A673 (cell line): Measurements from ENCODE around the gene EXOC6B. TPM values are rescaled to one million over a fixed set of nuclear protein-coding genes. Genes with fewer than 3 reads are reported as not detected.

ENCODE experiments used
- BruUV-seq: library from RNA; stranded (reverse); fragments of 400-500 nt; replicated peaks from 2 replicates; lab custom pipeline; 2021; lab: Mats Ljungman, UMichigan
- CTCF ChIA-PET: fragments of 300-600 bp; sonication (Branson Sonifier 250); formaldehyde crosslinking; loops from one replicate; lab custom pipeline; 2022; ENCODE audit warnings: antibody characterized with exemption; lab: Charles Lee
- POLR2A ChIA-PET: fragments of 300-600 bp; sonication (Branson Sonifier 250); formaldehyde crosslinking; loops from one replicate; lab custom pipeline; 2022; ENCODE audit warnings: antibody characterized with exemption; ENCODE audit not compliant: low non-redundant PET; lab: Charles Lee
- DNase-seq: peaks from one replicate; pipeline ENCODE4 v3.0.0-alpha.2; 2015; ENCODE audit warnings: low spot score
- H3K27ac ChIP-seq: fragments of 200-600 bp; sonication (generic); 2 replicates; pipeline ENCODE4 v1.5.1; 2016; ENCODE audit warnings: mixed run types, low read depth, mild to moderate bottlenecking, mixed read lengths, antibody characterized with exemption, low read length; ENCODE audit not compliant: poor library complexity, severe bottlenecking
- H3K27me3 ChIP-seq: fragments of 200-600 bp; sonication (generic); replicated peaks from 2 replicates; pipeline ENCODE4 v1.6.1; 2017; ENCODE audit warnings: mixed run types, low read depth, mild to moderate bottlenecking, mixed read lengths, antibody characterized with exemption, low read length; ENCODE audit not compliant: insufficient read depth, poor library complexity
- H3K36me3 ChIP-seq: fragments of 200-600 bp; sonication (generic); 2 replicates; pipeline ENCODE4 v1.6.1; 2016; ENCODE audit warnings: mixed run types, mild to moderate bottlenecking, mixed read lengths, antibody characterized with exemption, low read length; ENCODE audit not compliant: insufficient read depth, poor library complexity, severe bottlenecking
- H3K4me1 ChIP-seq: fragments of 200-600 bp; sonication (generic); 2 replicates; pipeline ENCODE4 v1.6.1; 2017; ENCODE audit warnings: mixed run types, mild to moderate bottlenecking, mixed read lengths, antibody characterized with exemption, low read length; ENCODE audit not compliant: insufficient read depth, poor library complexity, severe bottlenecking
- H3K4me3 ChIP-seq: fragments of 200-600 bp; sonication (generic); 2 replicates; pipeline ENCODE4 v1.5.1; 2016; ENCODE audit warnings: low read depth, mixed run types, mild to moderate bottlenecking, mixed read lengths, low read length; ENCODE audit not compliant: poor library complexity, severe bottlenecking
- H3K9me3 ChIP-seq: fragments of 200-600 bp; sonication (generic); 2 replicates; pipeline ENCODE4 v1.6.1; 2016; ENCODE audit warnings: mixed run types, low read depth, mild to moderate bottlenecking, mixed read lengths, antibody characterized with exemption, low read length; ENCODE audit not compliant: poor library complexity, severe bottlenecking
- CTCF ChIP-seq: fragments of 300-800, 200-600 bp; sonication (generic); conservative IDR thresholded peaks from 2 replicates; pipeline ENCODE4 v1.5.1; 2017; ENCODE audit warnings: low read depth, mild to moderate bottlenecking, antibody characterized with exemption, low read length, moderate library complexity, mixed read lengths
- EZH2 ChIP-seq: fragments of 200-600 bp; sonication (generic); IDR thresholded peaks from 2 replicates; pipeline ENCODE4 v1.6.1; 2017; ENCODE audit warnings: borderline replicate concordance, low read depth, mild to moderate bottlenecking, mixed read lengths, antibody characterized with exemption, low read length; ENCODE audit not compliant: poor library complexity, severe bottlenecking
- intact Hi-C: fragments of 100-400 bp; cut with micrococcal nuclease; formaldehyde crosslinking; loops from one replicate; pipeline ENCODE4 v1.10.0; 2022; ENCODE audit not compliant: unreplicated experiment
- total RNA-seq: library from RNA; stranded (reverse); gene quantifications from 2 replicates; pipeline ENCODE4 v1.2.3, GENCODE V29; 2021

EXOC6B gene
- total RNA-seq, 1 experiment from 2014 or later = 138 TPM

DNA sequence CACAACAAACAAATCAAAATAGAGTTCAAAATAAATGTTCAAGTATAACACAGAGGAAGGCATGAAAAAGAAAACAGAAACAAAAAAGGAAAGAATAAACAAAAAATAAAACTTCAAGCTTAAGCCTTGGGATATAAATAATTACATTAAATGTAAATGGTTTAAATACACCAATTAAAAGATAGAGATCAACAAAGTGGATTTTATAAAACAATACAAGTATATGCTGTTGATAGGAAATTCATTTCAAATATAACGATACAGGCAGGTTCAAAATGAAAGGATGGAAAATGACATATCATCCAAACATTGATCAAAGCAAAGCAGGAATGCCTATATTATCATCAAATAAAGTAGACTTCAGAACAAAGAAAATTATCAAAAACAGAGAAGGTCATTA is 16.7 kb downstream of the EXOC6B start:
- ChIA-PET POLR2A (no interaction called here), CTCF (no interaction called here)
- no peak for DNase-seq
- no peaks in the 10 kb centered on the region for H3K4me1 ChIP-seq
- peaks cover 15% of the 10 kb centered on the region for H3K9me3 ChIP-seq
- H3K36me3 ChIP-seq = no peaks in the 10 kb centered on the region
- no peak overlapping the region for H3K4me3 ChIP-seq
- intact Hi-C loops = no loop called here
- H3K27me3 ChIP-seq = no peaks in the 10 kb centered on the region
- no TSS peak for BruUV-seq
- no peak for TF ChIP-seq EZH2
- TF ChIP-seq CTCF = no peak
- H3K27ac ChIP-seq = no peak overlapping the region

- H3K36me3 ChIP-seq = no peaks in the 10 kb centered on the region
- peaks cover 15% of the 10 kb centered on the region for H3K9me3 ChIP-seq
- TF ChIP-seq EZH2 = no peak
- TF ChIP-seq CTCF = no peak
- no TSS peak for BruUV-seq
- intact Hi-C loops = no loop called here
- ChIA-PET POLR2A (no interaction called here), CTCF (no interaction called here)
- H3K27me3 ChIP-seq = no peaks in the 10 kb centered on the region
- no peak overlapping the region for H3K27ac ChIP-seq
- no peak overlapping the region for H3K4me3 ChIP-seq
- DNase-seq = no peak
- no peaks in the 10 kb centered on the region for H3K4me1 ChIP-seq
Observed at GRCh38 chr2:72806280-72806945, 19.4 kb downstream of the EXOC6B start.

- CTCF ChIA-PET = no interaction called here
- Histone ChIP-seq H3K4me3 (no peak overlapping the region), H3K27ac (no peak overlapping the region), H3K9me3 (peaks cover 3% of the 10 kb centered on the region), H3K36me3 (no peaks in the 10 kb centered on the region), H3K4me1 (no peaks in the 10 kb centered on the region), H3K27me3 (no peaks in the 10 kb centered on the region)
- intact Hi-C loops = no loop called here
- no TSS peak for BruUV-seq
- TF ChIP-seq EZH2 (no peak), CTCF (no peak)
- POLR2A ChIA-PET = no interaction called here
- DNase-seq = no peak
Observed at GRCh38 chr2:72803626-72804320, 22.1 kb downstream of the EXOC6B start.
